Dermis blood vessel endothelial cell (primary cell): ENCODE data around the gene DENND1B. TPM values are rescaled to one million over a fixed set of nuclear protein-coding genes. Genes with fewer than 3 reads are reported as not detected.
A peak's percentile ranks its signal among the peaks of the same experiment; 100 is the strongest.
"Not testable (repeated sequence)": the region's sequence is repeated elsewhere in the genome, so short reads cannot be mapped to it uniquely, and the experiment has no call there.

Source experiments
- DNase-seq: peaks from one replicate; pipeline ENCODE4 v3.0.0; 2010
- total RNA-seq: library from RNA; depleted of rRNA; stranded (reverse); fragments of >200 nt; gene quantifications from 2 replicates; pipeline ENCODE4 v1.2.3, GENCODE V29; 2014

DENND1B gene
- total RNA-seq, 1 donor from 2014 or later: 5.4 TPM

DNA sequence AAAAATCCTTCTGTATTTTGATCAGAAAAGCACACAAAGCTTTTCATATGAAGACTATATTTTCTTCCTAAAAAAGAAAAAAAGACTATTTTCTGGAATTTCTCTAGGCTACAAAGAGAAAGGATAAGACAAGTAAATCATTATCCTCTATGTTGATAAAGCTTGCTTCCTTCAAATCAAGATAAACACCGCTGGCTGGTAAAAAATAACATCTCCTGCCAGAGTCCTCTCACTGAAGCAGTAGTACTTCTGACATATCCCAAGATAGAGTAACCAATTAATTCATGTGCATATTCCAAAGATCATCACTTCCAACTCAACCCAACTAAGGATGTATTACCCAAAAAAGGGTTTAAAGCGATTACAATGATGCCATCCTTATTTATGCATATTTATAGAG is 34.3 kb downstream of the DENND1B start:
- no peak for DNase-seq

DNA sequence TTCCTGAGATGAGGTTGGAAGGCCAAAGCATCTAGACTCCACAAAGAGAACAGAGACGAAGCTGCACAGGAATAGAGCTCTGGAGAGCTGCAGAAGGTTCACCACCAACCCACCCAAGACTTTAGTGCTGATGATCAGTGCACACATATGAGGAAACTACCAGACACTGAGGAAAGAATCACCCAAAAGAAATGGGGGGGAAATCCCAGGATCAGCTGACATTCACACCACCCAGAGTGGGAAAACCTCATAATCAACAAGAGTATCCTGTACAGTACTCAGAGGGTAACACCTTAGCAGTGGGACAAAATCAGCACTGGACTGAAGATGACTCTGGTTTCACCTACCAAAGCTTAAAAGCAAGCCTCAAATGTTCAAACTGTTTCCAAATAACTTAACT is 36.4 kb downstream of the DENND1B start:
- DNase-seq: no peak

DNA sequence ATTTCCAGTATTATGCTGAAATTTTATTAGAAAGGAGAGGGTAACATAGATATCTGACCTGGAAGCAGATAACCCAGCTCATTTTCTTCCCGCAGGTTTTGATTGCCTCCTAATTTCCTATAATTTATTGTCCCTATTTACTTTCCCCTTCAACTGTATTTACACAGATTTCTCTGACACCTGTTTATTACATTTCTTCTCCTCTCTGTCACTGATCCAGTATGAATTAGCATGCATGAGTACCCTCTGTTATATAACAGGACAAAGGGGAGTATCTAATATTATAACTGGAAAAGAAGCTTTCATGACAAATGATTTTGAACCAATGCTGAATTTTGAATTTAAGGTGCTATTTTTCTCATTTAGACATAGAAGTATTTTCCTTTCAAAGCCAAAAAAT is 37.4 kb downstream of the DENND1B start:
- DNase-seq: no peak

DNA sequence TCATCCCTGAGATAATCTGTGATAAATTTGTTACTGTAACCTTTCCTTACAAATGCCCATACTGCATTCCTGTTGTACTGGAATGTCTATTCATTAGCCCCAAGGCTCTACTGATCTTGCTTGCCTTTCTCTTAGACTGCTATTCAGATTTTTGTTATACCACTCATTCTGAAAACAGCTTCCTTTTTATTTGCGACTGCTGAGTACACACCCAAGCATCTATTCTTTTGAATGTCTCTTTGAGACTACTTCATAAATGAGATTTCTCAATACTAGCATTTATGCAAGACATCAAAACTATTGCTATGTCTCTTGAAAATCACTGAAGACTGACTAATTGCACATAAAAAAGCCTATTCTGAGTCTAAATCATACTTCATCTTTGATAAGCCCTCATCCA is 38.6 kb downstream of the DENND1B start:
- no peak for DNase-seq

DNA sequence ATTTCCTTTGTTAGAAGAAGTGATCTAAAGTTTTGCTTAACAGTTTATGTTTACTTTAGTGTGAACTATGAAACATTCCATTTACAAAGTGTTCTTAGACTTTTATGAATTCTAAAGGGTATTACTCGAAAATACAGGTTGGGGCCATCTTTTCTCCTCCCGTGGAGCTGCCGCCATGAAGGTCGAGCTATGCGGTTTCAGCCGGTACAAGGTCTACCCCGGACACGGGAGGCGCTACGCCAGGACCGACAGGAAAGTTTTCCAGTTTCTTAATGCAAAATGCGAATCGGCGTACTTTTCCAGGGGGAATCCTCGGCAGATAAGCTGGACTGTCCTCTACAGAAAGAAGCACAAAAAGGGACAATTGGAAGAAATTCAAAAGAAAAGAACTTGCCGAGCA is 39.8 kb downstream of the DENND1B start:
- DNase-seq: no peak

DNA sequence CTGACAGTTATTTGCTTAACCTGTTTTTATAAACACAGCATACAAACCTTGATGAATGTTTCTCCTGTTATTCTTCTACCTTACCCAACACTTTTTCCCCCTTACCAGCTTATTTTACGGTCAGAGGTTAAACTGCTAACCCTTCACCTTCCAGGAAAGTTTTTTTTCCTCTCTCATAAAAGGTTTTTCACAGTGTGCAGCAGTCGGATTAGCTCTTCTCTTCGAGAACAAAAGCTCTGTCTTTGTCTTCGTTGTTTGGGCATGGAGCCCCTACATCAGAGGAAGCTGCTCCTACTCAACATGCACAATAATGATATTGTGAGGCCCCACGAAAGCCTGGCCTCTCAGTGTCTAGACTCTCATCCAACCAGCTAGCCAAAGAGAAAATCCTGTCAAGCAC is 42.0 kb downstream of the DENND1B start:
- DNase-seq: no peak

DNA sequence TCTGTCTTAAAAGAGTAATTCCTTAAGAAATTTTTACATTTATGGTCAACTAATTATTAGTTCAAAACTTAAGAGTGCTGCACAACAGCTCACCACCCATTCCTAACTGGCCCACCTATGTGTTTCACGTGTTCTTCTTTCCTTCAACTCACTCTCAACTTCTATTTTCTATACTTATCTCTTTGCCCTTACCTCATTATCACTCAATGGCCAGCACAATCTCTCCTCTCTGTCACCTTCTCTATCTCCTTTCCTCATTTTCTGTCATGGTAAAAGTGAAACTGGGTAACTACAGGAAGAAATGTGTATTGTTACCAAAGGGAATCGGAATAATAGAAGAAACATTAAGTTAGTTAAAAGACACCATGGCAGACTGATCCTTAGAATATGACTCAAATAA is 43.1 kb downstream of the DENND1B start:
- no peak for DNase-seq

DNA sequence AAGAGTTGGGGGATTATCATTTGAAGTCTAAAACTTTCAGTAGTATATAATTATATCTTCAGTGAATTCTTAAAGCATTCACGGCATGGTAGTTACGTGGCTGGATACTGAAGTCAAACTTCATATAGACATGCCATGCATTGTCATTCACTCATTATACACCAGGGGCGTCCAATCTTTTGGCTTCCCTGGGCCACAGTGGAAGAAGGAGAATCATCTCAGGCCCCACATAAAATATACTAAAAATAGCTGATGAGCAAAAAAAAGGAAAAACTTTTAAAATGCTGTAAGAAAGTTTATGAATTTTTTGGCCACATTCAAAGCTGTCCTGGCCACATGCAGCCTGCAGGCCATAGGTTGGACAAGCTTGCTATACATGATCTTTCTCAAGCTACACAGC is 43.8 kb downstream of the DENND1B start:
- no peak for DNase-seq

DNA sequence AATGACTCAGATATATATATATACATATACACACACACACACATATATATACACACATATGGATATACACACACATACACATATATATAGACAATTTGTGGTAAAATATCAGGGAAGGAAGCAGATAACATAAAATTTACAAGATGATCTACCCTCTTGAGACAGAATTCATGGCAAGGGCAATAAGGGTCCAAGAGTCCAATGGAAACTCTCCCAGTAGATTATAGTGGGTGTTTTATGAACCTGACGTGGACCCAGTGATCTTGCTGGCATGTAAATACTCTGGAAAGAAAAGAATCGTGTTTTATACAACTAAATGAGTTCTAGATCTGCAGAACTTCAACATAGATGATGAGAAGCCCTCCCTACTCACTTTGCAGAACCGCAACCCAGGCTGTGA is 49.3 kb downstream of the DENND1B start:
- DNase-seq: no peak

DNA sequence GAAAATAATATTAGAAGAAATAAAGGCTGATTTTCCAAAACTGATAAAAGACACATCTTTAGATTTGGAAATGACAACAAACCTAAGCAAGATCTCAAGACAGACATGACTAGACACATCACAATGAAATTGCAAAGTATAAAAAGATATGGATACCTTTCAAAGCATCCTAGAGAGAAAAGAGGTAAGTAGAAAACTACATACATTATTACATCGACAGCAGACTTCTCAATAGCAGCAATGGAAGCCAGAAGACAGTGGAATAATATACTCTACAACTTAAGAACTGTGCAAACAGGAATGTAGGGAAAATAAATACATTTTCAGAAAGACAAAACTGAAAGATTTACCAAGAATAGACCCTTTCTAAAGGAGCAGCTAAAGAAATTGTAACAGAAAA is 50.2 kb downstream of the DENND1B start:
- DNase-seq: peak; percentile 32

DNA sequence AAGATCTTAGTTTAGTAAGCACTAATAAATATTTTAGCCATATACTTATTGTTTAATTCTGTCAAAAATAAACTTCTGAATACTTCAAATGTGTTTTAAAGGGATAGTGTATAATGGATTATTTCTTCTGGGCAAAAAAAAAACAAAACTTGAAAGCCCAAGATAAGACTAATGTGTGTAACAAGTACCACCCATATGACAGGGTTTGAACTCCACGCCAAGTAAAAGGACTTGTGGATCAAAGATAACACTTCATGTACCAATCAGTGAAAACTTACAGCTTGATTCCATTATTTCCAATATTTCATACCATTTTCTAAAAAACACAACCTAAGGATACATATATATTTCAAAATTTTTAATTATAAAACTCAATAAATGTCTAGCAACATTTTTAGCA is 59.5 kb downstream of the DENND1B start:
- no peak for DNase-seq

DNA sequence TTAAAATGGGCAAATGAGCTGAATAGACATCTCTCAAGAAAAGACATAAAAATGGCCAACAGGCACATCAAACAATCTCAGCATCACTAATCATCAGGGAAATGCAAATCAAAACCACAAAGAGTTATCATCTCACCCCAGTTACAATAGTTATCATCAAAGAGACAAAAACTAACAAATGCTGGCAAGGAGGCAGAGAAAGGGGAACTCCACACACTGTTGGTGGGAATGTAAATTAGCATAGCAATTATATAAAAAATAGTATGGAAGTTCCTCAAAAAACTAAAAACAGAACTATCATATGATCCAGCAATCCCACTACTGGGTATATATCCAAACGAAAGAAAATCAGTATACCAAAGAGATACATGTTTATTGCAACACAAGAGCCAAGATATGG is 68.7 kb downstream of the DENND1B start:
- DNase-seq: no peak

DNA sequence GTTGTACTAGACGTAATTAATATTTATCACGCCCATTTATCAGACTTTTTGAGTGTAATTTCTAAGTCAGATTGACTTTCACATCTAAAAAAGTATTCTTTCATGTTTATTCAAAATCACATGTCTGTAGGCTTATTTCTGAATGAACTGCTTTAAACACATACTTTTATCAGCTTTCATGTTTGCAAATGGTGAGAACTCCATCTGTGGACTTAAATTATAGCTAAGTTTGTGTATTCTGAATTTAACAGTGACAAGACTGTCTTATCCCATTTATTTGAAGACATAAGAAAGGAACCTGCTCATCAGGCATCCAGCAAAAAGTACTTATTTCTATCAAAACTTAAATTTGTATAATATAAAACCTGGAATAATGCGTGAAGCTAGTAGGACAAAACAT is 69.3 kb downstream of the DENND1B start:
- no peak for DNase-seq

DNA sequence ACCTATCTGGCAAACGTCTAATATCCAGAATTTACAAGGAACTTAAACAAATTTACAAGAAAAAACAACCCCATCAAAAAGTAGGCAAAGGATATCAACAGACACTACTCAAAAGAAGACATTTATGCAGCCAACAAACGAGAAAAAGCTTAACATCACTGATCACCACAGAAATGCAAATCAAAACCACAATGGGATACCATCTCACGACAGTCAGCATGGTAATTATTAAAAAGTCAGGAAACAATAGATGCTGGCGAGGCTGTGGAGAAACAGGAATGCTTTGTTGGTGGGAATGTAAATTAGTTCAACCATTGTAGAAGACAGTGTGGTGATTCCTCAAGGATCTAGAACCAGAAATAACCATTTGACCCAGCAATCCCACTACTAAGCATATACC is 74.6 kb downstream of the DENND1B start:
- DNase-seq: not testable (repeated sequence)

DNA sequence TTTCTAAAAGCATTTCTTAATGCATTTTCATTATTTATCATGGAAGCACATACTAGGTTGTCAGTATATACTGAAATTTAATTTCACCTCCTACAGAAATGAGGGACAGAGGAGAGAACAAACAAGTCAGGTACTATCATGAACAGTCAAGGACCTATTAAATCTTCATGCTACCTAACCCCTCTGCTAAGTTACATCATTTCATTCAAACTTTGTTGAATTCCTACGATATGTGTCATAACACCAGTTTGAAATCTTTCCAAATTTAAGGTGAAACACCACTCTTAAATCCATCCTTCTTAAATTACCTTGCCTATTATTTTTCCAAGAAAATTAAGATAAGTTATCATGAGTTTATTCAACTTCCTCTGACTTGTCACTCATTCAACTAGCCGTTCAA is 78.9 kb downstream of the DENND1B start:
- DNase-seq: peak; percentile 2

DNA sequence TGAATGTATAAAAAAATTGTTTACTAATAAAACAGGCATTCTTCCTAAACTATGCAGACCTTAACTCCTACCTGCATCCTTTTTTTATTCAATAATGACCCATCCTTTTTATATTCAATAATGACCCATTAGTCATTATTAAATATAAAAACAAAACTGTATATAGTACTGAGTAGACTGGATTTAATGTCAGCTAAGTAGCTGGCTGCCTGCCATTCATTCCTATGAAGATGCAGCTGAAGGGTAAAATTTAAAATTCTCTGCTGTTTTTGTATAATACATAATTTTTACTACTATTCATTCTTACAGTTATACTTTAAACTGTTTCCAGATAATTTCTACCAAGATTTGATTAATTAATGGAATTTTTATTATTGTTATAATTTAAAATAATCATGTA is 79.3 kb downstream of the DENND1B start:
- no peak for DNase-seq

DNA sequence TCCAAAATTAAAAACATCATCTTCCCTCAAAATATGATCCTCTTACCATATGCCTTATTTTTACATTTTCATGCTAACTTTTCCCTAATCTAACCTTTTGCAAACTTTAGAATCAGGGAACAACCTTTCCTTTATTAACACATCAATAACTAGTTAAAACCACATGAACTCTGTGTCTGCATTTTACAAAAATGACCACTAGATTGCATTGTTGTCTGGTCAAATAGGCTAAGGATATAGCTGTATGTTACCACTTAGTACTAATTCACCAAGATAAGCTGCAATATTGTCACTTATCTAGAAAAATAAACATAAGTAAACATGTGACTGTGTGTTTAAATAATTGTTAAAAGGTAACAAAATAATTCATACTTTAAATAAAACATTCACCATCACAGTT is 82.3 kb downstream of the DENND1B start:
- DNase-seq: peak; percentile 14

DNA sequence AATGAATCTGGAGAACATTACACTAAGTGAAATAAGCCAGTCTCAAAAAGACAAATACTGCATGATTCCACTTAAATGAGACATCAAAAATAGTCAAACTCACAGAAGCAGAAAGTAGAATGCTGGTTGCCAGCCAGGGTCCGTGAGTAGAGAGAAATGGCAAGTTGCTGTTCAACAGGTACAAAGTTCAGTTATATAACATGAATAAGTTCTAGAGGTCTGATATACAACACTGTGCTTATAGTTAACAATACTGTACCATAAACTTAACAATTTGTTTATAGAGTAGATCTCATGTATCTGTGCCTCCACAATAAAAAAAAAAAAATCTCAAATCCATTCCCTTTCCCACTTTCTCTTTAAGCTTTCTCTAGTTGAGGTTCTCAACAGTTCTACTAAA is 83.5 kb downstream of the DENND1B start:
- no peak for DNase-seq

DNA sequence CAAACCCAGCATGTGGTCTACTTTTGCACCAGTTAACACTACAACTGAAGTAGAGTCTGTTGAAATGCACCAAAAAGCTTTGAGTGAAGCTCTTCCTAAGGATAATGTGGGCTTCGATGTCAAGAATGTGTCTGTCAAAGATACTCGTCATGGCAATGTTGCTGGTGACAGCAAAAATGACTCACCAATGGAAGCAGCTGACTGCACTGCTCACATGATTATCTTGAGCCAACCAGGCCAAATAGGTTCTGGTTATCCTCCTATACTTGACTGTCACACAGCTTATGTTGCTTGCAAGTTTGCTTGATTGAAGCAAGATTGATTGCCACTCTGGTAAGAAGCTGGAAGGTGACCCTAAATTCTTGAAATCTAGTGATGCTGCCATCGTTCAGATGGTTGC is 85.2 kb downstream of the DENND1B start:
- no peak for DNase-seq

DNA sequence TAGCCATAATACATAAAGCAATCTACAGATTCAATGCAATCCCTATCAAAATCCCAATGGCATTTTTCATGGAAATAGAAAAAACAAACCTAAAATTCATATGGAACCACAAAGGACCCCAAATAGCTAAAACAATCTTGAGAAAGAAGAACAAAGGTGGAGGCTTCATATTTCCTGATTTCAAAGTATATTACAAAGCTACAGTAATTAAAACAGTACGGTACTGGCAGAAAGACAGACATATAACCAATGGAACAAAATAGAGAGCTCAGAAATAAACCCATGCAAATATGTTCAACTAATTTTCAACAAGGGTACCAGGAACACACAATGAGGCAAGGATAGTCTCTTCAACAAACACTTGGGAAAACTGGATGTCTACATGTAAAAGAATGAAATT is 87.0 kb downstream of the DENND1B start:
- no peak for DNase-seq

DNA sequence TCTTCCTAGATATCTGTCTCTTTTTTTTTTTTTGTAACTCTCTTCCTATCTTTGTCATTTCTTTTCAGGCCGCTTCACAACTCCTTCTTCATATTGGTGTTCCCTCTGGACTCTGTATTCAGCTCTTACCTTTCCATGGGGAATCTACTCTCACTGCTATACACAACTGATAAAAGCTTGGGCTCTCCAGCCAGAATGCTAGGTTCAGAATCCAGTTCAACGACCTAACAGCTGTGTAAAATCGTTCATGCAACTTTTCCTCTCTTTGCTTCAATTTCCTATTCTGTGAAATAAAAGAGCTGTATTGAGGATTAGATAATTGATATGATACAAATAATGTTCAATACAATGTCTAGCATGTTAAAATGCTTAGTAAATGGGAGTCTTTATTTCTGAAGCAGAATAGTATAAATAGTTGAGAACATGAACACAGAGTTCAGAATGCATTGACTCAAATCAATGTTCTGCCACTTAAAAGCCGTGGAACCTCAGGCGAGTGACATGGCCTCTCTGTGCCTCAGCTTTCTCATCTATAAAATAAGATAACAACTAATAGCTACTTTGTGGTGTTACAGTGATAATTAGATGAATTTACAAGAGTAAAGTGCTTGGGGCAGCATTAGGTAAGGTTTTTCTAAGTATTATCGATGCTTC is 88.5 kb downstream of the DENND1B start:
- DNase-seq: no peak

DNA sequence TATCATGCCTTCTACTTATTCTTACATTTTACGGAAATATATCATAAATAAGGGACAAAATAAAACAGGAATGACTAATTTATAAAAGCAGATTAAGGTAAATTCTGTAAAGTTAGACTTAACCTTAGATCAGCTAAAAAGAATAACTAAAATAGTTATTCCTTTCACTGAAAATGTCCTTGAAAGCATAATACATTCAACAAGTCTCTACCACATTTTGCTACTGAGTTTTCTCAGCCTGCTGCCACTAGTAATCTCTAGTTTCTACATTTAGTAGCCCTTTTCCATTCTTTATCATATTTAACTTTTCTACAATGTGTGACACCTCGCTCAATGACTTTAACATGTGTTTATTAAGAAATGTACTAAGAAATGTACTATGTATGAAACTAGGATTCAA is 89.0 kb downstream of the DENND1B start:
- no peak for DNase-seq

DNA sequence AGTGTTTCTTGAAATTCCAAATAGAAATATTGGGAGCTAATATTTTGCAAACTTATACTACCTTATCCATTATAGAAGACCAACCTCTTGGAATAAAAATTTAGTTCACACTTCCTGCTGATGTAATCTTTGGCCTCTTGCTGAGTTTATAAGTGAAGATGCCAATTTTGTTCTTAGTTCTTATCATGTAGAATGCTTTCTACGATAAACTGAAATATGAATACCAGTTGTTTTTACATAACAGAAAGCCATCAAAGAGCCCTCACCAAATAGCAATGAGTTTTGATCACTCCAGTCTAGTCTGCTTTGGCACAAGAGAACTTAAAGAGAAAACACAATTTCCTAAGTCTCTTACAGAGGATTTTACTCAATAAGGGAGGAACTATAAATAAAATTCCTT is 89.5 kb downstream of the DENND1B start:
- DNase-seq: no peak

DNA sequence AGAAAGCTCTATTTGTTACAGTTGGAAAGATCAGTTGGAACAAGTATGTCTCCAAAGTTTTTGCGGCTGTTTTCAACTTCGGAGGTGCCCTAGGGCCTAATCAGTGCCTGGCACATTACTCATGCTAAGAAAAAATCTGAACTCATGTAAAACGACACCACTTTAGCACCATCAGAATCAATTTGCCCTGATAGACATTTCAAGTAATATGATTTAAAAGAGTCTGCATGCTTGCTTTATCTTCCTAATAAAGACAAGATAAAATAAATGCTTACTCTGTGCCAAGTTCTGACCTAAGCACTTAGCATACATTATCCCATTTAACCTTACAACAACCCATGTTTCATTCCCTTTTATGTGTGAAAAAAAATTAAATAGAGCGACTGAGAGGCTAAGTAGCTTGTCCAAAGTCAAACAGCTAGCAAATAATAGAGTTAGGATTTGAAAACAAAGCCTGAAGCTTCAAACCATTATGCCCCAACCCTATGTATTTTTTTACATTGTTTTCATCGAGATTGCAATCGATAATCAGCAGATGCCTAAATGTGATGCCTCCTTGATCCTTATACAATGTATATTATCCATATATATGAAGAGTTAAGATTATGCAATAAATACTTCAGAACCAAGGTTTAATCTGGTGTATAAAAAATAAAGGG is 91.3 kb downstream of the DENND1B start:
- DNase-seq: no peak

DNA sequence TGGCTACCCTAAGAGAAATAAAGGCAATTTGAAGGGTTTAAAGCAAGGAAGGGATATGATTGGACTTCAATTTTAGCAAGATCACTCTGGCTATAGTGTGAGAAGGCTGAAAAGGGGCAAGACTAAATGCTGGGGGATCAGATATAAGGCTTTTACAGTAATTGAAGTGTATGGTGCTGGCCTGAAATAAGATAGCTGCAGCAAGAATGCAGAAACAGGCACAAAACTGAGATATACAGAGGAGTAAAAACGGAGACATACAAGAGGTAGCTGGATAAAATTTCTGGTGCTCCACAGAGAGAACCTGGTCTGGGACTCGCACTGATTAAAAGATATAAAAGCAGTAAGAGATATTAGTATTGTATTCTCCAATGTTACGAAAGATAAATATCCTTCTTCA is 92.0 kb downstream of the DENND1B start:
- DNase-seq: no peak
